Mesodermal cell (in vitro differentiated cells): Measurements from ENCODE around the gene WWC1. TPM values are rescaled to one million over a fixed set of nuclear protein-coding genes. Genes with fewer than 3 reads are reported as not detected.

Experiments
- H3K27ac ChIP-seq: 2 replicates; pipeline ENCODE4 v1.7.0; 2013; ENCODE audit warnings: mild to moderate bottlenecking, low read depth, low read length, moderate library complexity; ENCODE audit not compliant: severe bottlenecking
- H3K36me3 ChIP-seq: 2 replicates; pipeline ENCODE4 v1.7.1; 2013; ENCODE audit warnings: mild to moderate bottlenecking, low read length, moderate library complexity; ENCODE audit not compliant: control insufficient read depth, insufficient read depth
- H3K4me1 ChIP-seq: one replicate; pipeline ENCODE4 v1.7.1; 2013; ENCODE audit warnings: mild to moderate bottlenecking, low read length; ENCODE audit not compliant: insufficient read depth, control insufficient read depth, poor library complexity, severe bottlenecking
- H3K4me3 ChIP-seq: 2 replicates; pipeline ENCODE4 v1.7.0; 2013; ENCODE audit warnings: low read length, control low read depth, mild to moderate bottlenecking; ENCODE audit not compliant: insufficient read depth, poor library complexity, severe bottlenecking; ENCODE audit errors: extremely low read depth
- H3K9me3 ChIP-seq: 2 replicates; pipeline ENCODE4 v1.7.1; 2013; ENCODE audit warnings: mild to moderate bottlenecking, low read length, moderate library complexity; ENCODE audit not compliant: control insufficient read depth
- WGBS, 2 experiments: methylation state at CpG; one replicate each; pipeline ENCODE4 v1.1.5; 2013; ENCODE audit warnings: missing lambda C conversion rate in 2 of 2; ENCODE audit not compliant: insufficient coverage in 2 of 2; 5-methylcytosine and 5-hydroxymethylcytosine counted together
- polyA plus RNA-seq, 2 experiments: library from polyadenylated mRNA; stranded (reverse); fragments of 50-300 nt; gene quantifications; one replicate each; pipeline ENCODE4 v1.2.3, GENCODE V29; 2013

The WWC1 gene
- polyA plus RNA-seq (2013, experiment 1 of 2): 11.4 TPM
- 8.2 TPM for polyA plus RNA-seq (2013, experiment 2 of 2)

DNA sequence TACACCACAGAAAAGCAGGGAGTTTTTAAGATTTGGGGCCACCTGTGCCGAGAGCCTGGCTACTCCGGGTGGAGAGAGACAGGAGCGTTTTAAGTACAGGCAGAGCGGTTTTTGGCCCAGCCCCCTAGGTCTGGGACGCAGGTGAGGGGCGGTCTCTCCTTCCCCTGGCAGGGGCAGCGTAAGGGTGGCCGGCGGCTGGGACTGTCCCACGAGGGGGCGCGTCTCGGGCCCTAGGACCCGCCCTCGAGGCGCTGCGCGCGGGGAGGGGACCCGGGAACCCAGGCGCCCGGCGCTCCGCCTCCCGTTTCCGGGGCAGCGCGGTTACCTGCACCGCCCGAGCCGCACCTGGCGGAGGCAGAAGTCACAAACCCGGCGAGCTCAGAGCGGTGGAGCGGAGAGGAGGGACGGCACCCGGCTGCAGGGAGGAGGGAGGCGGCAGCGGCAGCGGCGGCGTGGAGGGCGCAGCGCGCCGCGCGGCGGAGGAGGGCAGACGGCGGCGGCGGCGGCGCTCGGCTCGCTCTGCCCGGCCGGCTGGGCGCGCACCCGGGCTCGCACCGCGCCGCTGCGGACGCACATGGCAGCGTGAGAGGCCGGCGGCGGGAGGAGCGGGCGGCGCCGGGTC, at the start of gene WWC1:
Gene WWC1 (plus strand): TSS at position 304 of the 622 bp plus-strand sequence. CDS start 508 bp downstream, outside the sequence.
- Histone ChIP-seq H3K36me3 (no peaks in the 10 kb centered on the region), H3K4me3 (peak within 1 kb of the TSS; percentile 56), H3K9me3 (no peaks in the 10 kb centered on the region), H3K27ac (no peak within 1 kb of the TSS), H3K4me1 (peaks cover 21% of the 10 kb centered on the region)
- WGBS, 2 experiments: 0 to 1% methylated on average over 37 to 52 of the region's 77 CpGs

DNA sequence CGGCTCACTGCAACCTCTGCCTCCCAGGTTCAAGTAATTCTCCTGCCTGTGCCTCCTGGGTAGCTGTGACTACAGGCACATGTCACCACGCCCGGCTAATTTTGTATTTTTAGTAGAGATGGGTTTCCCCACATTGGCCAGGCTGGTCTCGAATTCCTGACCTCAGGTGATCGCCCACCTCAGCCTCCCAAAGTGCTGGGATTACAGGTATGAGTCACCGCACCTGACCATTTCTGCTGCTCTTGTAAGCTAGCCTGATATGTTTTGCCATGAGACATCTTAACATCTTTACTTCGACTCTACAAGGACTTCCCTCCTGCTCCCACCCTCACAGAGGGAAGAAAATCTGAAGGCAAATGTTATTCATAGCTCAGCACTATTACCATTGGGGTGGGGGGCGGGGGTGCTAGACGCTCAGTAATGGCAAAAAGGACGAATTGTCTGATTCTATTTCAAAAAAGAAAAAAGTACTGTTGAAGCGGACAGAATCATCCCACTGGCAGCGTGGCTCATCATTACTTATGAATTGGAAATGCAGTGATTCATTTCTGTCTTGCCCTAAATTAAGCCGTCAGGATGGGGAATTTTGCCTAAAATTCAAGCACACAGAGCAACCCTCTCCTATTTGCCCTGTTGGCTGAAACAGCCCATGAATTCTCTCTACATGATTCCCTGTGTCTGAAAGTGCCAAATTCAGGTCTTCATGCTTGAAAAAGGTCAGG, 46.4 kb upstream of the WWC1 start:
- WGBS, 2 experiments: 91 to 95% methylated on average over 10 of the region's 13 CpGs
- Histone ChIP-seq H3K4me3 (no peak overlapping the region), H3K4me1 (no peaks in the 10 kb centered on the region), H3K9me3 (no peaks in the 10 kb centered on the region), H3K27ac (no peak overlapping the region), H3K36me3 (no peaks in the 10 kb centered on the region)

- Histone ChIP-seq H3K27ac (no peak overlapping the region), H3K4me1 (no peaks in the 10 kb centered on the region), H3K36me3 (no peaks in the 10 kb centered on the region), H3K9me3 (no peaks in the 10 kb centered on the region), H3K4me3 (no peak overlapping the region)
Observed at GRCh38 chr5:168249923-168250322, 41.5 kb upstream of the WWC1 start.

- Histone ChIP-seq H3K9me3 (no peaks in the 10 kb centered on the region), H3K4me1 (no peaks in the 10 kb centered on the region), H3K36me3 (no peaks in the 10 kb centered on the region), H3K27ac (no peak overlapping the region), H3K4me3 (no peak overlapping the region)
- 87 to 99% methylated on average over 5 to 6 of the region's 7 CpGs for WGBS, 2 experiments
Observed at GRCh38 chr5:168251259-168251658, 40.2 kb upstream of the WWC1 start.

DNA sequence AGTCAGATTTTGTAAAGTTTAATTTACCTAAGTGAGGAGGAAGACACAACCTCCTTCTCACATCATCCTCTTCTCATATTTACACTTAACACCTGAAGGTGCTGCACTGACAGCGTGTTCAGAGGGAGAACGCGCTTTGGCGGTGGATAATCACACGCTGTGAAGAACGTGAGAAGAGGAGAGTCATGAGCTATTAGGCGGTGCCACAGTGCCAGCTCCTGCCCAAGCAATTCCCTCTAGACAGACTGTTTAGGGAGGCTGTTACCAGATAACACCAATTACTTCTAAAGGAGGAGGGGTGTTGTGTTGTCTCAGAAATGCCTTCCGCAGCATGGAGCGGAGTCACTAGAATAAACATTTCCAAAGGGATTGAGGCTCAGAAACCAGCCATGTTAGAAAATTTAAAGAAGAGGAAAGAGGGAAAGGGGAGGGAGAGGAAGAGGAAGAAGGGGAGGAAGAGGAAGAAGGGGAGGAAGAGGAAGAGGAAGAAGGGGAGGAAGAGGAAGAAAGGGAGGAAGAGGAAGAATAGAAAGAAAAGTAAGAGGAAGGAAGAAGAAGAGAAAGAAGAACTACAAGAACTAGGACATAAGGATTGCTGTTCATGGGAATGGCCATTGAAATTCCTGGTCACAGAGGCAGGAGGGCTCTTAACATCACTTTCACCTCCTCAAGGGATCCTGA, 37.3 kb upstream of the WWC1 start:
- H3K4me3 ChIP-seq: no peak overlapping the region
- WGBS, 2 experiments: 90 to 97% methylated on average over 8 to 9 of the region's 9 CpGs
- H3K4me1 ChIP-seq: no peaks in the 10 kb centered on the region
- H3K27ac ChIP-seq: no peak overlapping the region
- H3K36me3 ChIP-seq: no peaks in the 10 kb centered on the region
- H3K9me3 ChIP-seq: no peaks in the 10 kb centered on the region

GRCh38 chr5:168260353-168261226, 30.9 kb upstream of the WWC1 start:
- 91 to 95% methylated on average over 15 of the region's 15 CpGs for WGBS, 2 experiments
- no peak overlapping the region for H3K4me3 ChIP-seq
- no peak overlapping the region for H3K27ac ChIP-seq
- H3K4me1 ChIP-seq: no peaks in the 10 kb centered on the region
- H3K9me3 ChIP-seq: no peaks in the 10 kb centered on the region
- H3K36me3 ChIP-seq: no peaks in the 10 kb centered on the region

- Histone ChIP-seq H3K36me3 (no peaks in the 10 kb centered on the region), H3K4me3 (no peak overlapping the region), H3K9me3 (no peaks in the 10 kb centered on the region), H3K4me1 (no peaks in the 10 kb centered on the region), H3K27ac (no peak overlapping the region)
- 76 to 81% methylated on average over 3 of the region's 3 CpGs for WGBS, 2 experiments
Observed at GRCh38 chr5:168261227-168261571, 30.2 kb upstream of the WWC1 start.

GRCh38 chr5:168262042-168262743, 29.3 kb upstream of the WWC1 start:
- no peak overlapping the region for H3K27ac ChIP-seq
- WGBS, 2 experiments: 90 to 91% methylated on average over 39 of the region's 39 CpGs
- H3K4me3 ChIP-seq: no peak overlapping the region
- H3K9me3 ChIP-seq: no peaks in the 10 kb centered on the region
- no peaks in the 10 kb centered on the region for H3K36me3 ChIP-seq
- H3K4me1 ChIP-seq: no peaks in the 10 kb centered on the region

GRCh38 chr5:168263121-168263520, 28.3 kb upstream of the WWC1 start:
- Histone ChIP-seq H3K4me3 (no peak overlapping the region), H3K27ac (no peak overlapping the region), H3K9me3 (no peaks in the 10 kb centered on the region), H3K4me1 (no peaks in the 10 kb centered on the region), H3K36me3 (no peaks in the 10 kb centered on the region)
- 75 to 81% methylated on average over 6 to 9 of the region's 13 CpGs for WGBS, 2 experiments

DNA sequence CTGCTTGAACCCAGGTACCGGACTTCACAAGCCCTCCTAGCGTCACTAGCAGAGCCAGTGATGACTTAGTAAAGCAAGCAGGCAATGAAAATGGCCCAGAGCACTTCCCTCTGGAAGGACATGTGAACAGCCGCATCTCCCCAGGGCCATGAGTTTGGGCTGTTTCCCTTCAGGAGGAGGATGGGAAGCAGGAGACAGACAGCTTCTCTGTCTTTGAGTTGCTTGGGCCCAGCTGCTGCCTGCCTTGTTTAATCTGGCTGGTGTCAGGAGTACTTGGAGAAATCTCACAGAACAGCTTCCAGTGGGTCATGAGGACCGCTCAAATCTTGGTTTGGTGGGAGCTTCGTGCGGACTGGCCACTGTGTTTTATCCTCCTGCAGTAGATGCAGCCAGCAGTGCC, 25.4 kb upstream of the WWC1 start:
- 94 to 95% methylated on average over 6 of the region's 6 CpGs for WGBS, 2 experiments
- H3K27ac ChIP-seq: no peak overlapping the region
- H3K36me3 ChIP-seq: no peaks in the 10 kb centered on the region
- H3K4me3 ChIP-seq: no peak overlapping the region
- H3K4me1 ChIP-seq: peaks cover 10% of the 10 kb centered on the region
- no peaks in the 10 kb centered on the region for H3K9me3 ChIP-seq
